GM12892 (cell line): ENCODE data around the gene CD99.

ENCODE experiments used
- POLR2A ChIP-seq: IDR thresholded peaks from 2 replicates; pipeline ENCODE4 v1.6.1; 2011; ENCODE audit warnings: low read depth, low read length, control low read depth
- POLR2AphosphoS5 ChIP-seq: IDR thresholded peaks from 2 replicates; pipeline ENCODE4 v1.6.1; 2011; ENCODE audit warnings: low read depth, low read length, control low read depth
- TAF1 ChIP-seq: IDR thresholded peaks from 2 replicates; pipeline ENCODE4 v1.6.1; 2011; ENCODE audit warnings: low read depth, mild to moderate bottlenecking, control low read depth, low read length, borderline replicate concordance

DNA sequence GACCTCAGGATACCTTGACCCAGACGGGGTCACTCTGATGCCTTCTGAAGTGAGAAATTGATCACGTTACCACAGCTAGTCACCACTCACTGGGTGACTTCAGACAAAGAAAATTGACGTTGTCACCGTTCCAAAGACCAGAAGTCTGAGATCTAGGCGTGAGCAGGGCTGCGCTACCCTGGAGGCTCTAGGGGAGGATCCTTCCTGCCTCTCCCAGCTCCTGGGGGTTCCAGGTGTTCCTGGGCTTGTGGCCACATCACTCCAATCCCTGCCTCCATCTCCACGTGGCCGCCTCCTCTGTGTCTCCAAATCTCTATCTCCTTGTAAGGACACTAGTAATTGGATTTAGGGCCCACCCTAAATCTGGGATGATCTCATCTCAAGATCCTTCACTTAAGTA is 48.9 kb upstream of the CD99 start:
- no peak for TF ChIP-seq POLR2A
- no peak for TF ChIP-seq TAF1
- no peak for TF ChIP-seq POLR2AphosphoS5
